Mammary epithelial cell (primary cell): ENCODE measurements around the gene CBFA2T3.

Source experiments
- CTCF ChIP-seq, 2 donors: IDR thresholded peaks in 1 of 2; conservative IDR thresholded peaks in 1 of 2; 2 replicates each; pipeline ENCODE4 v1.5.1; 2011 to 2012; ENCODE audit warnings: inconsistent platforms in 2 of 2, low read length in 2 of 2, mild to moderate bottlenecking in 2 of 2, control low read depth in 1 of 2, low read depth in 1 of 2; ENCODE audit not compliant: insufficient read depth in 1 of 2; ENCODE audit errors: extremely low read depth in 1 of 2
- EZH2 ChIP-seq: IDR thresholded peaks from 2 replicates; pipeline ENCODE4 v1.6.1; 2012; ENCODE audit warnings: low read length, inconsistent platforms, borderline replicate concordance

DNA sequence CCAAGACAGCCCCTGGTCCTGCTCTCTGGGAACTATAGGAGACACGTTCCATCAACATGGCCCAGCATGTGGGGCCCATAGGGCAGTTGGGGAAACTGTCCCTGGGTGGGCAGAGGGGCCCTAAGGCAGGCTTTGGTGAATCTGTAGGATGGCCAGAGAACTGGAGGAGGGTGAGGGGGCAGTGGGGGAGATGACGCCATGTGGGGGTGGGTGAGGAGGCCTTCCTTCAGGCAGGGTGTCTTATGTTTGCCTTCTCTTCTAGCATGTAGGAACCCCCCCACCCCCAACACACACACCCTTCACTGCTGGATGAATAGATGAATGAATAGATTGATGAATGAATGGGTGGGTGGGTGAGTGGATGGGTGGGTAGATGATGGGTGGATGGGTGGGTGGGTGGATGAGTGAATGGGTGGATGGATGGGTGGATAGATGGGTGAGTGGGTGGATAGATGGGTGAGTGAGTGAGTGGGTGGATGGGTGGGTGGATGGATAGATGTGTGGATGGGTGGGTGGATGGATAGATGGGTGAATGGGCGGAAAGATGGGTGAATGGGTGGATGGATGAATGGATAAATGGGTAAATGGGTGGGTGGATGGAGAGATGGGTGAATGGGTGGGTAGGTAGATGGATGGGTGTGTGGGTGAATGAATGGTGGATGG is 2.5 kb upstream of the CBFA2T3 start:
- TF ChIP-seq EZH2: no peak
- no peak for TF ChIP-seq CTCF (conservative IDR thresholded peaks at IDR 0.05 in 1 of 2, IDR thresholded peaks at IDR 0.05 in 1 of 2; ENCODE audit: extremely low read depth in 1 of 2, insufficient read depth in 1 of 2, low read depth in 1 of 2, low read length in 2 of 2)
